ENCODE measurements around the gene DALRD3.
"Not testable (repeated sequence)": the region's sequence is repeated elsewhere in the genome, so short reads cannot be mapped to it uniquely, and the experiment has no call there.

The DALRD3 gene

DNA sequence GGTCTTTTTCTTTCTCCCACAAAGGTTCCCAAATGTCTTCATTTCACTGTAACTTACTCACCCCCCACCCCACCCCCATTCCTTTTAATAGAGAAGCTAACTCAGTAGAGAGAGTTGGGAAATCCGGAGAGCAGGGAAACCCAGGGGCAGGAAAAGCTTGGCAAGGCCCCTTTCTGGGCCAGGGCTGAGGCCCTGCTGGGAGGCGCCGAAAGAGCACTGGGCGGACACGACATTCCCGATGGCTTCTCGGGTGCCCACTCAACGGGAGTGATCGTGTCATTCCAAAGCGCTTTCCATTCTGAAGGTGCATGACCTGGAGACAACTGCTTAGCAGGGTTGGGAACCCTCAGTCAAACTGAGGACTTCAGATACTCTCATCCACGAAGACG is 1.6 kb upstream of the DALRD3 start:
- no peak for ATAC-seq (replicated peaks; ENCODE audit: extremely low read depth, poor library complexity, severe bottlenecking)
- peaks cover 46% of the 10 kb centered on the region for H3K36me3 Mint-ChIP-seq (ENCODE audit: insufficient read depth)
- H3K4me1 Mint-ChIP-seq = peaks cover 26% of the 10 kb centered on the region

DNA sequence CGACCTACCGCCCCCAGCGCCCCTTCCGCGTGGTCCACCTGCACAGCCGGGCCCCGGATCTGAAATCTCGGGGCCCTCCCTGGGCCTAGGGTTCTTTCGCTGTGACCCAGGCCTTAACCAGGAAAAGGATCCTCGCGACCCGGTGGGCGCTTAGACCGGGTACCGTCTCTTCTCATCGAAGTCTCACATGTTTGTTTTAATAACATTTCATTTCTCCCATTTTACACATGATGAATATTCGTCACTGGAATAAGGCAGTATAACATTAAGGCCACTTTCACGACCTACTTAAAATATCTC is 277 bp upstream of the DALRD3 start:
- no peak for DNase-seq (ENCODE audit: low spot score in 2 of 2)
- H3K27ac Mint-ChIP-seq (ENCODE audit: low read depth) = peak overlapping the region; percentile 69

More for the DNA sequence above, 1.6 kb upstream of the DALRD3 start:
- peak overlapping the region; percentile 98 for H3K4me3 Mint-ChIP-seq
- no peaks in the 10 kb centered on the region for H3K27me3 Mint-ChIP-seq
- DNase-seq (ENCODE audit: low spot score in 2 of 2) = no peak
- no peaks in the 10 kb centered on the region for H3K9me3 Mint-ChIP-seq
- H3K27ac Mint-ChIP-seq (ENCODE audit: low read depth) = no peak overlapping the region

DNA sequence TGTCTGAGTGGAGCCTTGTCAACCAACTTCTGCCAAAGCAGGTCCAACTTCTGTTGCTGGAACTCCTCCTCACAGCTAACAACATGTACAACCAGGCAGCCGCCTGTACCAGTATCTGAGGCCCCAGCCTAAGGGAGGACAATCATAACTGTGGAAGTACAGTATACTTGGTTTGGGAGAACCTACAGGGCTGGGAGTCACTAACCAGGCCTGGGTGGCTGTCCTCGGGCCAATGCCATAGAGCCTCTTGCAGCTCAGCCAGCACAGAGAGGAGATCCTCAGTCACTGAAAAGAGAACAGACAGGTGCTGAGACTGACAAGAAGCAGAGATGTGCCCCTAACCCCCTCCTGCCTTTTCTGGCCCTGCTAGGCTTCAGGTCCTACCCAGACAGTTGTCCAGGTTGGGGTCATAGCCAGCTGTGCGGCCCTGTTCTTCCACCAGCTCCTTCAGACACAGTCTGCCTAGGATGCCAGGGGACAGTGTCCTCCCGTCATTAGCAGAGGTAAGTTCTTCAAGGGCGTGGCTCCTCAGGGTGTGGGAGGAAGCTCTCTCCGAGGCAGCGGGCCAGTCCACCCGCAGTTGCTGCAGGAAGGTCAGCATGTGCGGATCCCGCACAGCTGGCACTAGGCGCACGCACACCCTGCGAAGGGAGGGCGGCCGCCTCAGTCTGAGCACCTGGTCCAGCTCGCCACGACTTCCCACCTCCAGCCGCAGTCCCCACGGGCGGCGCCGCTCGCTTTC is 980 bp downstream of the DALRD3 start:
- peaks cover 29% of the 10 kb centered on the region for H3K36me3 Mint-ChIP-seq (ENCODE audit: insufficient read depth)
- peak overlapping the region; percentile 98 for H3K4me3 Mint-ChIP-seq
- peaks cover 28% of the 10 kb centered on the region for H3K4me1 Mint-ChIP-seq
- peak overlapping the region; percentile 69 for H3K27ac Mint-ChIP-seq (ENCODE audit: low read depth)
- ATAC-seq (replicated peaks; ENCODE audit: extremely low read depth, poor library complexity, severe bottlenecking) (no peak), DNase-seq (ENCODE audit: low spot score in 2 of 2) (no peak)
- no peaks in the 10 kb centered on the region for H3K9me3 Mint-ChIP-seq
- no peaks in the 10 kb centered on the region for H3K27me3 Mint-ChIP-seq

More for the DNA sequence above, 277 bp upstream of the DALRD3 start:
- H3K36me3 Mint-ChIP-seq (ENCODE audit: insufficient read depth) = peaks cover 36% of the 10 kb centered on the region
- H3K27me3 Mint-ChIP-seq = no peaks in the 10 kb centered on the region
- ATAC-seq (replicated peaks; ENCODE audit: extremely low read depth, poor library complexity, severe bottlenecking) = no peak
- H3K9me3 Mint-ChIP-seq = no peaks in the 10 kb centered on the region
- peaks cover 33% of the 10 kb centered on the region for H3K4me1 Mint-ChIP-seq
- H3K4me3 Mint-ChIP-seq = peak overlapping the region; percentile 98

DNA sequence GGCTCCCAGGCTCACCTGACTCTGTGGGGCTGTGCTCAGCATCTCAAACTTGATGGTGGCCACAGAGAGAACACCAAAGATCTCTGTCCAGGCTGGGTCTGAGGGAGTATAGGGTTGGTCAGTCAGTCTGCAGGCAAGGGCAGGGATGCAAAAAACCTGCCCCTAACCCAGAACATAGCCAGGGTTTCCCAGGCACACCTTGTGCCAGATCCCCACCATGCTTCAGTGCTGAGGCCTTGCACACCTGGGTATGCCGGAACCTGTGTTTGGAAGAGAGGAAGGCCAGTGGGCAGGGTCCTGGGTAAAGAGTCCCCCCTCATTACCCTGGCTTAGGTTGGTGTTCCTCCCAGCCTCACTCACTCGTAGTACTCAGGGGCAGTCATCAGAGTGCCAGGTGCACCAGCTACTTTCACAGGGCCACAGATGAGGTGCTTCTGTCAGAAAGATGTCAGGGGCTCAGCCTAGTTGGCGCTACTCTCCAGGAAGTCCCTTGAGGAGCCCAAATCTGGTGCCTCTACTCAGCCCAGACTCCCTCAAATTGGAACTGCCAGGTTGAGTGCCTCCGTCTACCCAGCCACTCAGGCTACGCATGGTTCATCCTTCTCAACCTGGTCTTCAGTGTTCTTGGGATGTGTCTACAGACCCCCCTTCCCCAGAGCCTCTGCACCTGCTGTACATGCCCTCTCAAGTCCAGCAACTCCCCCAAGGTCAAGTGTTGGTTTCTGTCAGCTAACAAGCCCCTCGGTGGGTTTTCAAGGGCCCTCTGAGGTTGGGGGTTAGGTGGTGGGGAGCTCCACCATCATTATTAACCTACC is 1.8 kb downstream of the DALRD3 start:
- Mint-ChIP-seq H3K4me3 (peak overlapping the region; percentile 98), H3K4me1 (peaks cover 25% of the 10 kb centered on the region), H3K36me3 (ENCODE audit: insufficient read depth) (peaks cover 32% of the 10 kb centered on the region), H3K27me3 (no peaks in the 10 kb centered on the region), H3K27ac (ENCODE audit: low read depth) (peak overlapping the region; percentile 69), H3K9me3 (no peaks in the 10 kb centered on the region)
- DNase-seq (ENCODE audit: low spot score in 2 of 2) (no peak), ATAC-seq (replicated peaks; ENCODE audit: extremely low read depth, poor library complexity, severe bottlenecking) (no peak)

DNA sequence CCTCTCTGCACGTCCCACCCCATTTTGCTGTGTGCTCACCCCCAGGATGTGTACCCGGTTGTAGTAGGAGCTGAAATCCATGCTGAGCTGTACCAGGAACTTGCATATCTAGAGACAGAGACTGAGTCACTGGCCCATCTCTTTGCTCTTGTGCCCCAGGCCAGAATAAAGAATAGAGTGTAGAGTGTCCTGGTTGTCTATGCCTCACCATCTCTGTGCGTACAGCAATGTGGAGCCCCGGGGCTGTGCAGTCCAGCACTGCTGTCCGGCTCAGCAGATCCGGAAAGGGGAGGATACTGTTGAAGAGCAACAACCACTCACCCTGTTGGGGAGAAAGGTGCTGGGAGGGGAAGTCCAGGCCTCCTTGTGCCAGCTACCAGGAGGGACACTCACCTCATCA is 2.6 kb downstream of the DALRD3 start:
- Mint-ChIP-seq H3K4me3 (peak overlapping the region; percentile 34), H3K27ac (ENCODE audit: low read depth) (no peak overlapping the region), H3K9me3 (no peaks in the 10 kb centered on the region), H3K36me3 (ENCODE audit: insufficient read depth) (peaks cover 29% of the 10 kb centered on the region), H3K27me3 (no peaks in the 10 kb centered on the region), H3K4me1 (peaks cover 25% of the 10 kb centered on the region)
- no peak for DNase-seq (ENCODE audit: low spot score in 2 of 2)
- ATAC-seq (replicated peaks; ENCODE audit: extremely low read depth, poor library complexity, severe bottlenecking) = no peak

DNA sequence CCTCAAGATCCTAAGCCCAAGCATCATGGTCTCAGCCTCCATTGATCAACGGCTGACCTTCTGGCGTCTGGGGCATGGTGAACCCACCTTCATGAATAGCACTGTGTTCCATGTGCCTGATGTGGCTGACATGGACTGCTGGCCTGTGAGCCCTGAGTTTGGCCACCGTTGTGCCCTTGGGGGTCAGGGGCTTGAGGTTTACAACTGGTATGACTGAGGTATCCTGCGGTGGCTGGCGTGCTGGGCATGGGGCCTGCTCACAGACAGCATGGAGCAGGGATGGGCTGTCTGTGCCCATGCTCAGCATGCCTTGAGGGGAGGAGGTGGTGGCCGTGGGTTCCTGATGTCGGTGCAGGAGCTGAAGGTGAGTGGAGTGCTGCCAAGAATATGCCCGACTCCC is 3.3 kb downstream of the DALRD3 start:
- Mint-ChIP-seq H3K27ac (ENCODE audit: low read depth) (no peak overlapping the region), H3K36me3 (ENCODE audit: insufficient read depth) (peaks cover 28% of the 10 kb centered on the region), H3K4me1 (peaks cover 19% of the 10 kb centered on the region), H3K27me3 (no peaks in the 10 kb centered on the region), H3K4me3 (no peak overlapping the region), H3K9me3 (no peaks in the 10 kb centered on the region)
- DNase-seq (ENCODE audit: low spot score in 2 of 2) (no peak), ATAC-seq (replicated peaks; ENCODE audit: extremely low read depth, poor library complexity, severe bottlenecking) (no peak)

DNA sequence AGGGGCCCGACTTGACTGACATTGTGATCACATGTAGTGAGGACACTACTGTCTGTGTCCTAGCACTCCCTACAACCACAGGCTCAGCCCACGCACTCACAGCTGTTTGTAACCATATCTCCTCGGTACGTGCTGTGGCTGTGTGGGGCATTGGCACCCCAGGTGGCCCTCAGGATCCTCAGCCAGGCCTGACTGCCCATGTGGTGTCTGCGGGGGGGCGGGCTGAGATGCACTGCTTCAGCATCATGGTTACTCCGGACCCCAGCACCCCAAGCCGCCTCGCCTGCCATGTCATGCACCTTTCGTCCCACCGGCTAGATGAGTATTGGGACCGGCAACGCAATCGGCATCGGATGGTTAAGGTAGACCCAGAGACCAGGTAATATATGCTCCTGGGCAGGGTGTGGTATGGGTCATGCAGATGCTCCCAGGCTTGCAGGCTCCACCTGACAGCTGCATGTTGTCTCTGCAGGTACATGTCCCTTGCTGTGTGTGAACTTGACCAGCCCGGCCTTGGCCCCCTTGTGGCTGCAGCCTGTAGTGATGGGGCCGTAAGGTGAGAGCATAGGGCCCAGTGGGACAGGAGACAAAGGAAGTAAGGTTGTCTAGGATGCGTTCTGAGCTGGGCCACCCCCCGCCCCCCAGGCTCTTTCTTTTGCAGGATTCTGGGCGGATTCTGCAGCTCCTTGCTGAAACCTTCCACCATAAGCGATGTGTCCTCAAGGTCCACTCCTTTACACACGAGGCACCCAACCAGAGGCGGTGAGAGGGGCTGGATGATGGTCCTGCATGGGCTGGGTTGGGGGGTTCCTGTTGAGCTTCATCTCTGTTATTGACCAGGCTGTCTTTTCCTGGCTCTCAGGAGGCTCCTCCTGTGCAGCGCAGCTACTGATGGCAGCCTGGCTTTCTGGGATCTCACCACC is 4.4 kb downstream of the DALRD3 start:
- DNase-seq (ENCODE audit: low spot score in 2 of 2) (peak in 1 of 2 donors; percentile 28), ATAC-seq (replicated peaks; ENCODE audit: extremely low read depth, poor library complexity, severe bottlenecking) (no peak)
- H3K9me3 Mint-ChIP-seq = no peaks in the 10 kb centered on the region
- H3K27me3 Mint-ChIP-seq = no peaks in the 10 kb centered on the region
- peaks cover 24% of the 10 kb centered on the region for H3K4me1 Mint-ChIP-seq
- H3K4me3 Mint-ChIP-seq = no peak overlapping the region
- H3K36me3 Mint-ChIP-seq (ENCODE audit: insufficient read depth) = peaks cover 27% of the 10 kb centered on the region
- no peak overlapping the region for H3K27ac Mint-ChIP-seq (ENCODE audit: low read depth)

DNA sequence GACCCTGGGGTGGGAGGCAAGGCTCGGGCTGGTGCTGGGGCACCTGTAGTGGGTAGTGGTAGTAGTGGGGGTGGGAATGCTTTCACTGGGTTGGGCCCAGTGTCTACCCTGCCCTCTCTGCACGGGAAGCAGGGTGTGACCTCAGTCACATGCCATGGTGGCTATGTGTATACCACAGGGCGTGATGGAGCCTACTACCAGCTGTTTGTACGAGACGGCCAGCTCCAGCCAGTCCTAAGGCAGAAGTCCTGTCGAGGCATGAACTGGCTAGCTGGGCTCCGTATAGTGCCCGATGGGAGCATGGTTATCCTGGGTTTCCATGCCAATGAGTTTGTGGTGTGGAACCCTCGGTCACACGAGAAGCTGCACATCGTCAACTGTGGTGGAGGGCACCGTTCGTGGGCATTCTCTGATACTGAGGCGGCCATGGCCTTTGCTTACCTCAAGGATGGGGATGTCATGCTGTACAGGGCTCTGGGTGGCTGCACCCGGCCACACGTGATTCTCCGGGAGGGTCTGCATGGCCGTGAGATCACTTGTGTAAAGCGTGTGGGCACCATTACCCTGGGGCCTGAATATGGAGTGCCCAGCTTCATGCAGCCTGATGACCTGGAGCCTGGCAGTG is 5.2 kb downstream of the DALRD3 start:
- no peaks in the 10 kb centered on the region for H3K27me3 Mint-ChIP-seq
- H3K9me3 Mint-ChIP-seq = no peaks in the 10 kb centered on the region
- peaks cover 31% of the 10 kb centered on the region for H3K36me3 Mint-ChIP-seq (ENCODE audit: insufficient read depth)
- peaks cover 23% of the 10 kb centered on the region for H3K4me1 Mint-ChIP-seq
- H3K27ac Mint-ChIP-seq (ENCODE audit: low read depth) = no peak overlapping the region
- H3K4me3 Mint-ChIP-seq = no peak overlapping the region
- DNase-seq (ENCODE audit: low spot score in 2 of 2) (no peak), ATAC-seq (replicated peaks; ENCODE audit: extremely low read depth, poor library complexity, severe bottlenecking) (no peak)

DNA sequence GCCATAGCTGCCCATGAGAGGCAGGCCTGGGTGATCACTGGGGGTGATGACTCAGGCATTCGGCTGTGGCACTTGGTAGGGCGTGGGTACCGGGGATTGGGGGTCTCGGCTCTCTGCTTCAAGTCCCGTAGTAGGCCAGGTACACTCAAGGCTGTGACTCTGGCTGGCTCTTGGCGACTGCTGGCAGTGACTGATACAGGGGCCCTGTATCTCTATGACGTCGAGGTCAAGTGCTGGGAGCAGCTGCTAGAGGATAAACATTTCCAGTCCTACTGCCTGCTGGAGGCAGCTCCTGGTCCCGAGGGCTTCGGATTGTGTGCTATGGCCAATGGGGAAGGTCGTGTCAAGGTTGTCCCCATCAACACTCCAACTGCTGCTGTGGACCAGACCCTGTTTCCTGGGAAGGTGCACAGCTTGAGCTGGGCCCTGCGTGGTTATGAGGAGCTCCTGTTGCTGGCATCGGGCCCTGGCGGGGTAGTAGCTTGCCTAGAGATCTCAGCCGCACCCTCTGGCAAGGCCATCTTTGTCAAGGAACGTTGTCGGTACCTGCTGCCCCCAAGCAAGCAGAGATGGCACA is 5.9 kb downstream of the DALRD3 start:
- Mint-ChIP-seq H3K36me3 (ENCODE audit: insufficient read depth) (peaks cover 29% of the 10 kb centered on the region), H3K27ac (ENCODE audit: low read depth) (no peak overlapping the region), H3K27me3 (no peaks in the 10 kb centered on the region), H3K4me1 (peaks cover 30% of the 10 kb centered on the region), H3K9me3 (no peaks in the 10 kb centered on the region), H3K4me3 (no peak overlapping the region)
- ATAC-seq (replicated peaks; ENCODE audit: extremely low read depth, poor library complexity, severe bottlenecking) = no peak
- DNase-seq (ENCODE audit: low spot score in 2 of 2) = no peak

DNA sequence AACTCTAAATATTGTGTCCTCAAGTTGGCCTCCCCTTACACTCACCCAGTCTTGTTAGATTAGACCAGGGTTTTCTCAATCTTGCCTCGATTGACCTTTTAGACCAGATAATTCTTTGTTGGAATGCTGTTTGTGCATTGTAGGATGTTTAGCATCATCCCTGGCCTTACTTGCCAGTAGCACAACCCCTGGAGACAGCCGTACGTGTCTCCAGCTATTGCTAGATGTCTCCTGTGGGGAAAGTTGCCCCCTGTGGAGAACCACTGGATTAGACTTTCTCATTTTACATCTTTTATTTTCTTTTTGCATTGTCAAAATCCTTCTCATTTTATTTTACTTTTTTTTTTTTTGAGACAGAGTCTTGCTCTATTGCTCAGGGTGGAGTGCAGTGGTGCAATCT is 9.0 kb downstream of the DALRD3 start:
- Mint-ChIP-seq H3K9me3 (no peaks in the 10 kb centered on the region), H3K4me3 (no peak overlapping the region), H3K27me3 (no peaks in the 10 kb centered on the region), H3K36me3 (ENCODE audit: insufficient read depth) (peaks cover 21% of the 10 kb centered on the region), H3K27ac (ENCODE audit: low read depth) (no peak overlapping the region), H3K4me1 (peaks cover 33% of the 10 kb centered on the region)
- no peak for ATAC-seq (replicated peaks; ENCODE audit: extremely low read depth, poor library complexity, severe bottlenecking)
- DNase-seq (ENCODE audit: low spot score in 2 of 2) = no peak

DNA sequence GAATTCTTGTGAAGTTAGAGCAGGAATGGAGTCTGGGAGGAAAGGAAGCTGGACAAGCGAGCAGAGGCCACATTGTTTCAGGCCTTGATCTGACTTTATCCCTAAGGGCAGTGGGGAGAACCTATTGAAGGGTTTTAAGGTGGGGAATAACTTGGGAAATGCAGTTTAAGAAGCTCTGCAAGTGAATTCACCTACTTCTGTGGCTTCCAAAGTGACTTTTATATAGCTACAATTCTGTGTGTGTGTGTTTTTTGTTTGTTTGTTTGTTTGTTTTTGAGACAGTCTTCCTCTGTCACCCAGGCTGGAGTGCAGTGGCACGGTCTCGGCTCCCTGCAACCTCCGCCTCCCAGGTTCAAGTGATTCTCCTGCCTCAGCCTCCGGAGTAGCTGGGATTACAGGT is 9.8 kb downstream of the DALRD3 start:
- H3K4me1 Mint-ChIP-seq = peaks cover 30% of the 10 kb centered on the region
- peak overlapping the region; percentile 99 for H3K4me3 Mint-ChIP-seq
- peak overlapping the region; percentile 97 for H3K27ac Mint-ChIP-seq (ENCODE audit: low read depth)
- not testable (repeated sequence) for H3K27me3 Mint-ChIP-seq; ATAC-seq (replicated peaks; ENCODE audit: extremely low read depth, poor library complexity, severe bottlenecking); H3K9me3 Mint-ChIP-seq; DNase-seq (ENCODE audit: low spot score in 2 of 2)
- peaks cover 21% of the 10 kb centered on the region for H3K36me3 Mint-ChIP-seq (ENCODE audit: insufficient read depth)

All from central memory CD8-positive, alpha-beta T cell (primary cell).